Measurements from ENCODE around the gene PITRM1. TPM values are rescaled to one million over a fixed set of nuclear protein-coding genes. Genes with fewer than 3 reads are reported as not detected.
A peak's percentile ranks its signal among the peaks of the same experiment; 100 is the strongest.

Gene PITRM1
- total RNA-seq, 1 donor from 2014 or later = 60.2 TPM

- intact Hi-C loops (cut with DNase I) = no loop called here
- H3K4me3 ChIP-seq = no peak overlapping the region
- H3K4me1 ChIP-seq = peaks cover 12% of the 10 kb centered on the region
- no peak for DNase-seq
- H3K27me3 ChIP-seq (ENCODE audit: low read depth) = no peaks in the 10 kb centered on the region
- no peaks in the 10 kb centered on the region for H3K9me3 ChIP-seq
- no peak for TF ChIP-seq CTCF (IDR thresholded peaks at IDR 0.05)
- H3K36me3 ChIP-seq = peaks cover 16% of the 10 kb centered on the region
- ATAC-seq = no peak
- no peak overlapping the region for H3K27ac ChIP-seq
Observed at GRCh38 chr10:3122486-3123205, 49.9 kb downstream of the PITRM1 start.

GRCh38 chr10:3122034-3122433, 50.5 kb downstream of the PITRM1 start:
- Histone ChIP-seq H3K36me3 (peaks cover 22% of the 10 kb centered on the region), H3K4me3 (no peak overlapping the region), H3K4me1 (peaks cover 8% of the 10 kb centered on the region), H3K9me3 (no peaks in the 10 kb centered on the region), H3K27me3 (ENCODE audit: low read depth) (no peaks in the 10 kb centered on the region), H3K27ac (no peak overlapping the region)
- no peak for ATAC-seq
- no peak for TF ChIP-seq CTCF (IDR thresholded peaks at IDR 0.05)
- DNase-seq = no peak
- intact Hi-C loops (cut with DNase I) = no loop called here

- H3K27me3 ChIP-seq (ENCODE audit: low read depth) = no peaks in the 10 kb centered on the region
- TF ChIP-seq CTCF (IDR thresholded peaks at IDR 0.05) = peak; percentile 31
- no peaks in the 10 kb centered on the region for H3K9me3 ChIP-seq
- no peak for DNase-seq
- H3K4me1 ChIP-seq = no peaks in the 10 kb centered on the region
- no peak for ATAC-seq
- H3K36me3 ChIP-seq = peaks cover 31% of the 10 kb centered on the region
- H3K4me3 ChIP-seq = no peak overlapping the region
- no peak overlapping the region for H3K27ac ChIP-seq
- intact Hi-C loops (cut with DNase I) = no loop called here
Observed at GRCh38 chr10:3119796-3120459, 52.7 kb downstream of the PITRM1 start.

GRCh38 chr10:3118641-3119091, 53.9 kb downstream of the PITRM1 start:
- intact Hi-C loops (cut with DNase I) = no loop called here
- ATAC-seq (no peak), DNase-seq (no peak)
- H3K9me3 ChIP-seq = no peaks in the 10 kb centered on the region
- H3K27ac ChIP-seq = no peak overlapping the region
- H3K27me3 ChIP-seq (ENCODE audit: low read depth) = no peaks in the 10 kb centered on the region
- no peaks in the 10 kb centered on the region for H3K4me1 ChIP-seq
- peaks cover 33% of the 10 kb centered on the region for H3K36me3 ChIP-seq
- H3K4me3 ChIP-seq = no peak overlapping the region
- no peak for TF ChIP-seq CTCF (IDR thresholded peaks at IDR 0.05)

- ATAC-seq (no peak), DNase-seq (no peak)
- Histone ChIP-seq H3K27me3 (ENCODE audit: low read depth) (no peaks in the 10 kb centered on the region), H3K4me3 (no peak overlapping the region), H3K4me1 (no peaks in the 10 kb centered on the region), H3K36me3 (peaks cover 36% of the 10 kb centered on the region), H3K9me3 (no peaks in the 10 kb centered on the region), H3K27ac (no peak overlapping the region)
- no peak for TF ChIP-seq CTCF (IDR thresholded peaks at IDR 0.05)
- intact Hi-C loops (cut with DNase I) = no loop called here
Observed at GRCh38 chr10:3117486-3117885, 55.1 kb downstream of the PITRM1 start.

Measured in lower lobe of right lung (tissue), 2 donors.